GM08714 (cell line): ENCODE results near the gene CEP70.
"Not testable (repeated sequence)": the region's sequence is repeated elsewhere in the genome, so short reads cannot be mapped to it uniquely, and the experiment has no call there.

Experiments
- H3K4me3 ChIP-seq: fragments of 200-500 bp; sonication (Bioruptor generic); 2 replicates; pipeline ENCODE4 v1.5.1; 2014; ENCODE audit warnings: mild to moderate bottlenecking, low read length, inconsistent platforms
- ZNF274 ChIP-seq: IDR thresholded peaks from 2 replicates; pipeline ENCODE4 v1.6.1; 2012; ENCODE audit warnings: mild to moderate bottlenecking, low read depth, low read length

The CEP70 gene

GRCh38 chr3:138600100-138600745 lies 6.2 kb upstream of the CEP70 start:
- no peak for TF ChIP-seq ZNF274
- H3K4me3 ChIP-seq: no peak overlapping the region

DNA sequence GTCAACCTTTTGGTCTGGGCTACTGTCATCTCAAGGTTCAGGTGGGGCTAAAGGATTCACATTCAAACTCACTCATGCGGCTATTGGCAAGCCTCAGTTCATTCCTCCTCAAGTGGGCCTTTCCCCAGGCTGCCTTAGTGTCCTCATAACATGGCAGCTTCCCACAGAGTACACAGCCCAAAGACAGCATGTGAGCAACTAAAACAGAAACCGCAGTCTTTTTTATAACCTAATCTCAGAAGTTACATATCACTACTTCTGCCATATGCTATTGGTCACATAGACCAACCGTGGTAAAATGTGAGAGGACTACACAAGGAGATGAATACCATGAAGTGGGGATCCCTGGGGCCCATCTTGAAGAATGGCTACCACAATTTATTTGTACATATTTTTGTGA lies 4.5 kb upstream of the CEP70 start:
- no peak overlapping the region for H3K4me3 ChIP-seq
- no peak for TF ChIP-seq ZNF274

GRCh38 chr3:138597186-138597976 lies 3.3 kb upstream of the CEP70 start:
- H3K4me3 ChIP-seq: not testable (repeated sequence)

GRCh38 chr3:138594935-138595610 lies 1.0 kb upstream of the CEP70 start:
- no peak overlapping the region; the same call in 1 of the 2 replicates for H3K4me3 ChIP-seq
- TF ChIP-seq ZNF274: no peak

DNA sequence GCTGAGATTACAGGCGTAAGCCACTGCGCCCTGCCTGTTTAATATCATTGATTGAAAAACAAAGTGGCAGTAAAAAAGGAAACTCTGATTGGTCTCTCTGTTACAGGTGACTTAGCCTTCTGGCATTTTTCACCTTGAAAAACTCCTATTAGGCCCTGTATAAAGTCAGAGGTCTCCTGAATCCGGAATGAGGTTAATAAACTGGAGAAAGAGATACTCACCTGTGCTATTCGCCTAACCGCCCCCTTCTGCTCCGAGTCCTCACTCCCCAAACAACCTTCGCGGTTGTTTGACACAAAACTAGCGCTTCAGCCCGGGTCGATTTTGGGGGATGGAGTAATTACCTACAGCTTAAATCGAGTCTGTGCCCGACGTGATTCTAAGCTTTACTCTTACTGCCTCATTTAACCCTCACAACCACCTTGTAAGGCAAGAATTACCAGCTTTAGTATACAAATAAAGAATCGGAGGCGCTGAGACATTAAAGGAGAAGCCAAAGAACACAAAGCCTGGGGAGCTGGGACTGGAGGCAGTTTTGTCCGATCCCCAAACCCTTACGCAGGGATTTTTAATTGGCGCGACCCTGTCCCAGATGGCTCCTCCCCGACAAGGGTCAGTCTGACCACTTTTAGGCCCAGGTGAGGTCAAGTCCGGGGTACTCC lies 441 bp downstream of the CEP70 start:
- TF ChIP-seq ZNF274: no peak
- peak overlapping the region; percentile 80 for H3K4me3 ChIP-seq

DNA sequence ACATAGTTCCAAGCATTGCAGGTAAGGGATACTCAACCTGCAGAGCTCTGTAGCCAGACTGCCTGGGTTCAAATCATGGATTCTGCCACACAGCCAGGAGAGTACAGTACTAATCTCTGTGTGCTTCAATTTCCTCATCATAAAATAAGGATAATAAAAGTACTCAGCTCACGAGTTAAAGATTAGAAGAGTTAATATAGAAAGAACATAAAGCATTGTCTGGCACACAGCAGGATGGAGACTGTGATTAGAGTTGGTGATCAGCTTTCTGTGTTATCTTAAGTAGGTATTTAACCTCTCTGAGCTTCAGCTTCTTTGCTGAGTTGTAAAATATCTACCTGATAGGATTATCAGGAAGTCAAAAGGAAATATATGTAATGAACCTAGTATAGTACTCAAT lies 2.7 kb downstream of the CEP70 start:
- H3K4me3 ChIP-seq: no peak overlapping the region
- no peak for TF ChIP-seq ZNF274

DNA sequence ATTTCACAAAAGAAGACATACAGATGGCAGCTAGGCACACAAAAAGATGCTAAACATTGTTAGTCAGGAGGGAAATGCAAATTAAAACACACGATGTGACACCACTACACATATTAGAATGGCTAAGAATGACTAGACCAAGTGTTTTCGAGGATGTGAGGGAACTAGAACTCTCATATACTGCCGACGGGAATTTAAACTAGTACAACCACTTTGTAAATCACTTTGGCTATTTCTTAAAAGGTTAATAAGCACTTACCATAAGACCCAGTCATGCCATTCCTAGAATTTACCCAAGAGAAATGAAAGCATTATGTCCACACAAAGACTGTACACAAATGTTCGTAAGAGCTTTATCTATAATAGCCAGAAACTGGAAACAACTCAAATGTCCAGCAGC lies 5.6 kb downstream of the CEP70 start:
- no peak overlapping the region for H3K4me3 ChIP-seq
- TF ChIP-seq ZNF274: no peak

DNA sequence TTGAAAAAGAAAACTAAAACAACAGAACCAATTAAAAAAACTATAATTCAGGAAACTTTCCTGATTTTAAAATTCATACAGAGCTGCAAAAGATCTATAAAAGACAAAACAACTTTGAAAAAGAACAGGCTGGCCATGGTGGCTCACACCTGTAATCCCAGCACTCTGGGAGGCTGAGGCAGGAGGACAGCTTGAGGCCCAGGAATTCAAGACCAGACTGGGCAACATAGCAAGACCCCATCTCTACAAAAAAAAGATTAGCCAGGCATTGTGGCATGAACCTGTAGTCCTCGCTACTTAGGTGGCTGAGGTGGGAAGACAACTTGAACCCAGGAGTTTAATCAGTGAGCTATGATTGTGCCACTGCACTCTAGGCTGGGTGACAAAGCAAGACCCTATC lies 6.7 kb downstream of the CEP70 start:
- TF ChIP-seq ZNF274: no peak
- no peak overlapping the region for H3K4me3 ChIP-seq

- TF ChIP-seq ZNF274: no peak
Observed at GRCh38 chr3:138578961-138579574, 15.0 kb downstream of the CEP70 start.

DNA sequence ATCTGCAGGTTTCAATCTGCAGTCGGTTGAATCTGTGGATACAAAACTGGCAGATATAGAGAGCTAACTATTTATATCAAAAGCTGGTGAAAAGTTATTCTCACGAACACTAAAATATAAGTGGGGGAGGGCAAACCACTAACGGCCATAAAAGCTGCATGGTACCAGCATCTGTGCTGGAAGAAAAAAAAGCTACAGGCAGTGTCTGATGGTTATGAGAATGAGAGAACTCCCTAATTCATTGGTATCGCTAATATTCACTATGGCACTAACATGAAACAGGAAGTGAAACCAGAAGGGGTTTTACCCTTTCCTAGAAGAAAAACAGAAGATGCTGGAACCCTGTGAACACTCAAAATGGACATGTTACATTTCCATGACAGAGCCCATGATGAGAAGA lies 15.9 kb downstream of the CEP70 start:
- TF ChIP-seq ZNF274: no peak
- no peak overlapping the region for H3K4me3 ChIP-seq

More at GRCh38 chr3:138578961-138579574, 15.0 kb downstream of the CEP70 start:
- no peak overlapping the region for H3K4me3 ChIP-seq

GRCh38 chr3:138573138-138573537 lies 20.9 kb downstream of the CEP70 start:
- H3K4me3 ChIP-seq: no peak overlapping the region
- TF ChIP-seq ZNF274: no peak

DNA sequence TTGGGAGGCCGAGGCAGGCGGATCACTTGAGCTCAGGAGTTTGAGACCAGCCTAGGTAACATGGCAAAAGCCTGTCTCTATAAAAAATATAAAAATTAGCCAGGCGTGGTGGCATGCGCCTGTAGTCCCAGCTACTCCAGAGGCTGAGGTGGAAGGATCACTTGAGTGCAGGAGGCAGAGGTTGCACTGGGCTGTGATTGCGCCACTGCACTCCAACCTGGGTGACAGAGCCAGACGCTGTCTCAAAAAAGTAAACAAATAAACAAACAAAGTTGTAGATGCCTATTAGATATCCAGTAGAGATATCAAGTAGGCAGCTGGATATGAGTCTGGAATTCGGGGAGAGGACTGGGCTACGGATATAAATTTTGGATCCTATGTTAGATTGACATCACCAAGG lies 24.4 kb downstream of the CEP70 start:
- not testable (repeated sequence) for H3K4me3 ChIP-seq

- H3K4me3 ChIP-seq: no peak overlapping the region
- no peak for TF ChIP-seq ZNF274
Observed at GRCh38 chr3:138569090-138569489, 25.0 kb downstream of the CEP70 start.

- no peak for TF ChIP-seq ZNF274
- no peak overlapping the region for H3K4me3 ChIP-seq
Observed at GRCh38 chr3:138567403-138567802, 26.7 kb downstream of the CEP70 start.

DNA sequence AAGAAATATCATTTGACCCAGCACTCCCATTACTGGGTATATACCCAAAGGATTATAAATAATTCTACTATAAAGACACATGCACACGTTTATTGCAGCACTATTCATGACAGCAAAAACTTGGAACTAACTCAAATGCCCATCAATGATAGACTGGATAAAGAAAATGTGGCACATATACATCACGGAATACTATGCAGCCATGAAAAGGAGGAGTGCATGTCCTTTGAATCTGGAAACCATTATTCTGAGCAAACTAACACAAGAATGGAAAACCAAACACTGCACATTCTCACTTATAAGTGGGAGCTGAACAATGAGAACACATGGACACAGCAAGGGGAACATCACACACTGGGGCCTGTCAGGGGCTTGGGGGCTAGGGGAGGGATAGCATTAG lies 27.8 kb downstream of the CEP70 start:
- H3K4me3 ChIP-seq: not testable (repeated sequence)

DNA sequence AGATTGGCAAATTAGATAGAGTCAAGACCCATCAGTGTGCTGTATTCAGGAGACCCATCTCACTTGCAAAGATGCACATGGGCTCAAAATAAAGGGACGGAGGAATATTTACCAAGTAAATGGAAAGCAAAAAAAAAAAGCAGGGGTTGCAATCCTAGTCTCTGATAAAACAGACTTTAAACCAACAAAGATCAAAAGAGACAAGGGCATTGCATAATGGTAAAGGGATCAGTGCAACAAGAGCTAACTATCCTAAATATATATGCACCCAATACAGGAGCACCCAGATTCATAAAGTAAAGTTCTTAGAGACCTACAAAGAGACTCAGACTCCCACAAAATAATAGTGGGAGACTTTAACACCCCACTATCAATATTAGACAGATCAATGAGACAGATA lies 31.2 kb downstream of the CEP70 start:
- not testable (repeated sequence) for H3K4me3 ChIP-seq
